Mesothelial cell of epicardium (in vitro differentiated cells): Measurements from ENCODE around the gene KCNQ5. TPM values are rescaled to one million over a fixed set of nuclear protein-coding genes. Genes with fewer than 3 reads are reported as not detected.

Source experiments
- DNase-seq, 2 experiments: peaks; one replicate each; pipeline ENCODE4 v3.0.0; 2021; ENCODE audit warnings: low spot score in 2 of 2; ENCODE audit not compliant: unreplicated experiment in 2 of 2
- H3K27ac Mint-ChIP-seq: 2 replicates; pipeline ENCODE4 v1.8.0; 2021; ENCODE audit warnings: mixed read lengths
- H3K27me3 Mint-ChIP-seq: 2 replicates; pipeline ENCODE4 v1.8.0; 2021; ENCODE audit warnings: low read depth, mixed read lengths
- H3K36me3 Mint-ChIP-seq: 2 replicates; pipeline ENCODE4 v1.8.0; 2021; ENCODE audit warnings: mixed read lengths
- H3K4me1 Mint-ChIP-seq: 2 replicates; pipeline ENCODE4 v1.8.0; 2021; ENCODE audit warnings: mixed read lengths
- H3K4me3 Mint-ChIP-seq: 2 replicates; pipeline ENCODE4 v1.8.0; 2021; ENCODE audit warnings: mild to moderate bottlenecking, moderate library complexity, mixed read lengths
- H3K9me3 Mint-ChIP-seq: 2 replicates; pipeline ENCODE4 v1.8.0; 2021; ENCODE audit warnings: mixed read lengths
- total RNA-seq: library from RNA; stranded (reverse); gene quantifications from 3 replicates; pipeline ENCODE4 v1.2.1, GENCODE V29; 2021
- TF ChIP-seq, protein P1 (sequence below): fragments of 200-600 bp; sonication (generic); IDR thresholded peaks from one replicate; pipeline ENCODE4 v1.5.0; 2021; ENCODE audit warnings: antibody characterized with exemption; ENCODE audit not compliant: unreplicated experiment

Gene KCNQ5
- total RNA-seq, 1 donor from 2014 or later = 4.8 TPM

- no peaks in the 10 kb centered on the region for H3K36me3 Mint-ChIP-seq
- no peak overlapping the region for H3K27ac Mint-ChIP-seq
- H3K4me1 Mint-ChIP-seq = peaks cover 16% of the 10 kb centered on the region
- H3K27me3 Mint-ChIP-seq = no peaks in the 10 kb centered on the region
- no peak for DNase-seq
- H3K9me3 Mint-ChIP-seq = no peaks in the 10 kb centered on the region
- TF ChIP-seq, protein P1, sequence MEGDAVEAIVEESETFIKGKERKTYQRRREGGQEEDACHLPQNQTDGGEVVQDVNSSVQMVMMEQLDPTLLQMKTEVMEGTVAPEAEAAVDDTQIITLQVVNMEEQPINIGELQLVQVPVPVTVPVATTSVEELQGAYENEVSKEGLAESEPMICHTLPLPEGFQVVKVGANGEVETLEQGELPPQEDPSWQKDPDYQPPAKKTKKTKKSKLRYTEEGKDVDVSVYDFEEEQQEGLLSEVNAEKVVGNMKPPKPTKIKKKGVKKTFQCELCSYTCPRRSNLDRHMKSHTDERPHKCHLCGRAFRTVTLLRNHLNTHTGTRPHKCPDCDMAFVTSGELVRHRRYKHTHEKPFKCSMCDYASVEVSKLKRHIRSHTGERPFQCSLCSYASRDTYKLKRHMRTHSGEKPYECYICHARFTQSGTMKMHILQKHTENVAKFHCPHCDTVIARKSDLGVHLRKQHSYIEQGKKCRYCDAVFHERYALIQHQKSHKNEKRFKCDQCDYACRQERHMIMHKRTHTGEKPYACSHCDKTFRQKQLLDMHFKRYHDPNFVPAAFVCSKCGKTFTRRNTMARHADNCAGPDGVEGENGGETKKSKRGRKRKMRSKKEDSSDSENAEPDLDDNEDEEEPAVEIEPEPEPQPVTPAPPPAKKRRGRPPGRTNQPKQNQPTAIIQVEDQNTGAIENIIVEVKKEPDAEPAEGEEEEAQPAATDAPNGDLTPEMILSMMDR = no peak
- H3K4me3 Mint-ChIP-seq = no peak overlapping the region
Observed at GRCh38 chr6:73078333-73078862, 456.5 kb downstream of the KCNQ5 start.

GRCh38 chr6:73078908-73079610 is 457.2 kb downstream of the KCNQ5 start:
- Mint-ChIP-seq H3K9me3 (no peaks in the 10 kb centered on the region), H3K27ac (peak overlapping the region; percentile 31), H3K4me3 (no peak overlapping the region), H3K36me3 (no peaks in the 10 kb centered on the region), H3K4me1 (peaks cover 16% of the 10 kb centered on the region), H3K27me3 (no peaks in the 10 kb centered on the region)
- TF ChIP-seq, protein P1 = no peak
- DNase-seq = no peak

DNA sequence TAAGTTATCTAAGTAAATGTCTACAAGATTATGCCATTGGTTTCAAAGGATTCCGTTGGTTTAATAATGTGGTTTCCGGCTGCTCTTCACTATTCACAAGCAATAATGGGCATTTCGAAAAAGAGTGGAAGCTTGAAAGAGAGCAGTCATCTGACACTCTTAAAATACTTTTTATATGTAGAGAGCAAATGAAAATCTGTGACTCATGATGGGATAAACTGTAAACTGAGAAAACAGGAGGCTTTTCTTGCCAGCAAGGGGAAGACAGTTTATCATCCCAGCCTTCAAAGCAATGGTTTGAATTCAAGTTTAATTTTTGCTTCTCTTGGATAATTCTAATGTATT is 457.7 kb downstream of the KCNQ5 start:
- no peaks in the 10 kb centered on the region for H3K9me3 Mint-ChIP-seq
- no peak overlapping the region for H3K4me3 Mint-ChIP-seq
- peak overlapping the region; percentile 31 for H3K27ac Mint-ChIP-seq
- no peaks in the 10 kb centered on the region for H3K36me3 Mint-ChIP-seq
- no peaks in the 10 kb centered on the region for H3K27me3 Mint-ChIP-seq
- TF ChIP-seq, protein P1 = no peak
- H3K4me1 Mint-ChIP-seq = peaks cover 16% of the 10 kb centered on the region
- no peak for DNase-seq

DNA sequence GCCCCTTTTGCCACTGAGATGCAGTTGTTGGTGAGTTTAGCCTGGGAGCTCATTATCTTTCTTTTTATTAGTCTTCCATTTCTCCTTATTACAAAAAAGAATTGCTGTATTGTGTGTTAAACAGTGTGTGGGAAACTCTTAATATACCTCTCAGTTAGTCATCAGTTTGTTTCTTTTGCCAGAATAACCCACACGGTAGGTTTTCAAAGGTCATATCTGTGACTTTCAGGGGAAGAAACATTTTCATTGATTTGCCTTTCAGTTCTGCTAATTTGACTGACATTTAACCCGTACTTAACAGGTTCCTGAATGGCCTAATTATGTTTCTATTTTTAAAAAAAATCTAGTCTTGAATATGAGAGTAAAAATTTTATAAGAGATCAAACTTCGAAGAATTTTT is 458.1 kb downstream of the KCNQ5 start:
- H3K4me1 Mint-ChIP-seq = peaks cover 18% of the 10 kb centered on the region
- DNase-seq = no peak
- H3K36me3 Mint-ChIP-seq = no peaks in the 10 kb centered on the region
- no peak overlapping the region for H3K4me3 Mint-ChIP-seq
- H3K27me3 Mint-ChIP-seq = no peaks in the 10 kb centered on the region
- TF ChIP-seq, protein P1 = no peak
- peak overlapping the region; percentile 31 for H3K27ac Mint-ChIP-seq
- H3K9me3 Mint-ChIP-seq = no peaks in the 10 kb centered on the region

DNA sequence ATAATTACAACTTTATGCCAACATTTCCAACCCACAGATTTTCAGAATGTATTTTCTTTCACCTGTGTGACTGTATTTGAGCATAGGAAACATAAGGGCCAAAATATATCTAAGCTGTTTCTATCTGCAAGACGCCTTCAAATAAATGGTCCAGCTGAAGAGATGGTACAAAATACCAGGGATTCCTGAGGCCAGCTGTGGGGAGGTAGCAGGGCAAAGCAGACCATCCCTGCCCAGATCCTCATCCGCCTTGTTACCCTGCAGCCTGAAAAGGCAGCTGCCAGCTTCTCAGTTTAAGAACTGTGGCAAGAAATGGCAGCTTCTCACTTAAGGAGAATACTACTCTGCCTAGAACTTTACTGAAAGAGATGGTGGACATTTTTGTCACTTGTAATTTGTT is 460.1 kb downstream of the KCNQ5 start:
- no peak overlapping the region for H3K27ac Mint-ChIP-seq
- peaks cover 24% of the 10 kb centered on the region for H3K4me1 Mint-ChIP-seq
- H3K9me3 Mint-ChIP-seq = peaks cover 4% of the 10 kb centered on the region
- TF ChIP-seq, protein P1 = no peak
- H3K4me3 Mint-ChIP-seq = no peak overlapping the region
- no peaks in the 10 kb centered on the region for H3K27me3 Mint-ChIP-seq
- no peaks in the 10 kb centered on the region for H3K36me3 Mint-ChIP-seq
- no peak for DNase-seq
